Right lobe of liver (tissue), 4 donors: ENCODE results near the gene PAX2.

Experiments
- CTCF ChIP-seq, 4 donors: fragments of 200-600 bp in 3 of 4; fragments of 450-650 bp in 1 of 4; IDR thresholded peaks; one replicate each; pipeline versions ENCODE4 v1.5.1 to v1.8.0; 2016 to 2022; ENCODE audit warnings: antibody characterized with exemption in 4 of 4, mild to moderate bottlenecking in 2 of 4
- POLR2A ChIP-seq: fragments of 450-650 bp; IDR thresholded peaks from one replicate; pipeline ENCODE4 v1.6.1; 2017; ENCODE audit warnings: antibody characterized with exemption, mild to moderate bottlenecking
- donor health status: DM: no; HTN: no; CAD: no.
- donor health status: DM: no; HTN: no; CAD: no.
- donor health status: DM: no; HTN: yes; CAD: no.

- TF ChIP-seq POLR2A (no peak), CTCF (IDR thresholded peaks at IDR 0.05) (no peak)
Observed at GRCh38 chr10:100774876-100775275, 29.5 kb downstream of the PAX2 start.
